Fibroblast of gingiva (primary cell): ENCODE results near the gene C6orf52.

Source experiments
- DNase-seq: peaks from one replicate; pipeline ENCODE4 v3.0.0-alpha.2; 2011; ENCODE audit warnings: low read depth

C6orf52 gene

DNA sequence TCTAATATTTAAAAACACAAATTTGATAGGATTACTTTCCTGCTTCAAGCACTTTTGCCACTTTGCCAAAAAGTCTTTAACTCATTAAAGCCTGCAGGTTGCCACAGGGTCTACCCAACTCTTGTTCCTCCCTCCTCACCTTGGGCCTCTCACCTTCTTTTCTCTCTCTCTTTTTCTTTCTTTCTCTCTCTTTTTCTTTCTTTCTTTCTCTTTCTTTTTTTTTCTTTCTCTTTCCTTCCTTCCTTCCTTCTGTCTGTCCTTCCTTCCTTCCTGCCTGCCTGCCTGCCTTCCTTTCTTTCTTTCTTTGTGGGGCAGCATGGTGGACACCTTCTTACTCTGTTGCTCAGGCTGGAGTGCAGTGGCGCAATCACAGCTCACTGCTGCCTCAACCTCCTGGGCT is 50.2 kb downstream of the C6orf52 start:
- no peak for DNase-seq

DNA sequence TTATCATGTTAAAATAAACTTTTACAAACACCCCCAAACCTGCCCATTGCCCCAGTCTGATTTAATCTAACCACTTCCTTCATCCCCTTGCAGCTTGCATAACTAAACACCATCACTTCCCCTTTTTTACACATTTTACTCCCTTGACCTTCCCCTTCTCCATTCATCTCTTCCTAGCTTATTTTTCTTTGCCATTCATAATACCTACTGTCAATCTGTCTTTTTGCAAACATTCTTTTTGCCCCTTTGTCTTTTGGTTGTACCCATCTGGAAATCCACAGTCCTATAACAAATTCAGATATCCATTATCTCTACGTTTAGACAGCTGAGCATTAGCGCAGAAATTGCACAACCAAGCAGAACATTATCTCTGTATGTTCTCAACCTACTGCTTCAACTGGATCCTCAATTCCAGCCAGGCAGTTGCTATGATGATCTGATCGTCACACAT is 51.2 kb downstream of the C6orf52 start:
- no peak for DNase-seq

DNA sequence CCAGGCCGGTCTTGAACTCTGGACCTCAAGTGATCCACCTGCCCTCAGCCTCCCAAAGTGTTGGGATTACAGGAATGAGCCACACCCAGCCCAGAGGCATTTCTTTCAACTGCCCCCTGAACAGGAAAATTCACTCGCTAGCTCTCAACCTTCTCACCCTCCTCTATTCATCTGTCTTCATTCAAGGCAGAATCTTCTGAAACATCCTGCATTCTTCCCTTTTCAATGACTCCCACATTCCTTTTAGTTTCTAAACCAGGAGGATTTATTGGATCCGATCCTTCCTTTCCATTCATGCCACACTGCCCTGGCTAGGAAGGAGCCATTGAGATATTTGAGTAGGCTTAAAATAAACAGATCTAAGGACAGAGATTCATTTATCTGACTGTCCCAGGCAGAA is 52.9 kb downstream of the C6orf52 start:
- DNase-seq: no peak

DNA sequence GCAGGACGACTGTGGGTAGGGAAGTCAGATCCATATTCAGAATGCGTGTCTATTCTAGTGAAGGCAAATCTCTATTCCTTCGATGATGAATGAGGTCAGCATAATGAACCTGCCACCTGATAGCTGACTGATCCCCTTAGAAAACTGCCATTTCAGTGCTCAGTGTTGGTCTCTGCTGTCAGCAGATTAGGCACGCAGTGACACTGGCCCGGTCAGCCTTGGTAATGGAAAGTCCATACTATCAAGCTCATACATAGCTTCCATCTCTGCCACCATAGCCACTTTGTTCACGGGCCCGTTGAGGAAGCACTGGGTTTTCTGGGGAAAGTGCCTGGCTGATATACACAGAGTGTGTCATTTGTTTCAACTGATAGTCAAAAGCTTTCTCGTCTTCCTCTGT is 54.0 kb downstream of the C6orf52 start:
- DNase-seq: no peak

DNA sequence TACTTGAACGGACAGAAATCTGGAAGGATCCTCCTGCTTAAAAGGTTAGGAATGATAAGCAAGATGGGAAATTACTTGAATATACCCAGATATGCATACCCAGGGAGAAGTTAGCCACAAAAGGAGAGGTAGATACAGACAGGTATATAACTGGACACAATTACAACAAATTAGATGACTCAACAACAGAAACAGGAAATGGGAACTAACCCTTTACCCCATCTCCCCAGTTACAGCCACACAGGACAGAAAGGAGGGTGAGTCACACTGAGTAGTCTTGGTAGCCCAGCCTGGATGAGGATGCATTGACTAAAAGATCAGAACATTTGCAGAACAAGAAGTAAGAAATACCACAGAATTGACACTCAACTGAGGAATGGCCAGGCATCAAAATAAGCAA is 61.2 kb downstream of the C6orf52 start:
- DNase-seq: peak; percentile 25

DNA sequence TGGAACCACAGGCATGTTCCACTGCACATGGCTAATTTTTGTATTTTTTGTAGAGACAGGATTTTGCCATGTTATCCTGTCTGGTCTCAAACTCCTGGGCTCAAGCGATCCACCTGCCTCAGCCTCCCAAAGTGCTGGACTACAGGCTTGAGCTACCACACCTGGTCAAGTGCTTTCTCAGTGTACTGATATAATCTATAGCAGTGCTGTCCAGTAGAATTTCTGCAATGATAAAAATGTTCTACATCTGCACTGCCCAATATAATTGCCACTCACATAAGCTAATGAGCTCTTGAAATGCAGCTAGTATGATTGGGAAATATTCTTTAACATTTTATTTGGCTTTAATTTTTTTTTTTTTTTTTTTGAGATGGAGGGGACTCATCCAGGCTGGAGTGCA is 64.2 kb downstream of the C6orf52 start:
- DNase-seq: no peak

DNA sequence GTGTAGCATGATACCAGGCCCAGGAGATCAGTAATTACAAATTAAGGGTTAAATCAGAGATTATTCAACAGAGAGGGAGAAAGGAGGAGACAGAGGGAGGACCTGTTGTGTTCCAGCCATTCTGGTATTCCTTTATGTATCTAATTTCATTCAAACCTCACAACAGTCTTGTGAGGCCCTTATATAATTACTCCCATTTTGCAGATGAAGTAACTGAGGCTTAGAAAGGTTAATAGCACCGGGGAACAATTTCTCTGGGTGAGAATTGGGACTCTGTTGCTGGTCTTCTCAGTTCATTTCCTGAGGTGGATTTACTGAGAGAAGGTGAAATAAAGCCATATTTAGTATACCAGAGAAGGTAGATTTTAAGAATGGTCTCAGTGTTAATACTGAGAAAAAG is 66.6 kb downstream of the C6orf52 start:
- DNase-seq: no peak

DNA sequence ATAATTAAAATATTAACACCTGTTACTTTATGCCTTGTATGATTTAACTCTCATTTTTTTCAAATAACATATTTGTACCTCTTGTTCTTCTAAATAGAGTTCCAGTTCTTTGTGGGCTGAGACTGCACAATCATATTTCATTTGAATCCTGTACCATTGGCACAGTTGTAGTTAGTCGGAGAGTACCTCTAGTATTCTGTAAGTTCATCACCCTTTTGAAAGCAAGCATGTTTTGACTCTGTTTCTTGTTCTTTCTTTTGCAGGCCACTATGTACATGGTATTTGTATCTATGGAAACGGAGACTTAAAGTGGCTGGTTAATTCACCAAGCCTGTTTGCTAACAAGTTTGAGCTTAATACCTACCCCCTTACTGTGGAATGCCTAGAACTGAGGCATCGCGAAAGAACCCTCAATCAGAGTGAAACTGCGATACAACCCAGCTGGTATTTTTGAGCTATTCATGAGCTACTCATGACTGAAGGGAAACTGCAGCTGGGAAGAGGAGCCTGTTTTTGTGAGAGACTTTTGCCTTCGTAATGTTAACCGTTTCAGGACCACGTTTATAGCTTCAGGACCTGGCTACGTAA is 68.2 kb downstream of the C6orf52 start:
- DNase-seq: no peak

DNA sequence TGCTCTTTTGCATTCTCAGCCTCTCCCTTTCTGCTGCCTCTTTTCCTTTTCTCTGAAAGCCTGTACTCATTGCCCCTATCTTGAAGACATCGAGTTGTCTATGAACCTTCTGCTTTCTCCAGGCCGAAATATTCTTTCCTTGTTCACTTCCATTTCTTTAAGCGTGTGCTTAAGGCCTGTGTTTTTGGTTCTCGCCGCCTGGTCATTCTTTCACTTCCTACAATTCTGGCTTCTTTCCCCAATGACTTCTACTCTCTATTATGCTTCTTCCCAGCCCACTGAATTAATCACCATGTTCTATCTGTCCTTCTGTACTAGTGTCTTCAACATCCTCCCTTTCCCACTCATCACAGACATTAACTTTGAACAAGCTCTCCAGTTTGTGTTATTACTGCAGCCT is 69.6 kb downstream of the C6orf52 start:
- DNase-seq: no peak

DNA sequence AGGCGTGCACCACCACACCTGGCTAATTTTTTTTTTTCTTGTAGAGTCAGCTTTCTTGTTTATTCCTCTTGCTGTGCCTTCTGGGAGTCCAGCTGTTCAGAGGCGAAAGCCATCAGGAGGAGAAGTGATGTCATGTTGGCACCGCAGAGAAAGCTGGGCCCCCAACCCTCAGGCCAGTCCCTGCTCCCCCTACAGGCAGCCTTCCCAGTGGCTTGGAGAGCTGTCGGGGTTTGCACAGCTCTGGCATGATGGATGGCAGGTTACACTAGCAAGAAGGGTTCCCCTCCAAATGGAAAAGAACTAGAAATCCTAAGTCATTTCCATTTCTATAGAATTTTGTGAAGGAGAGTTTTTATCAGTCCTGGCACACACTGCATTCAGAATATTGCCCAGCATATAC is 72.6 kb downstream of the C6orf52 start:
- no peak for DNase-seq
